Measurements from ENCODE around the gene LTBP2.

GRCh38 chr14:74501691-74502090, 110.3 kb downstream of the LTBP2 start:
- TF ChIP-seq CTCF (IDR thresholded peaks at IDR 0.05) (no peak), POLR2A (IDR thresholded peaks at IDR 0.05) (no peak)

Data from sigmoid colon (tissue), 3 donors.